OCI-LY3 (cell line): Measurements from ENCODE around the gene ZDHHC14.

Experiments used
- H2AFZ ChIP-seq: fragments of 200-600, 300-600 bp; shearing (Covaris generic); 2 replicates; pipeline ENCODE4 v1.6.0; 2014; ENCODE audit warnings: antibody characterized with exemption, low read depth, low read length
- H3K27ac ChIP-seq: fragments of 200-600, 300-600 bp; sonication (generic); 2 replicates; pipeline ENCODE4 v1.5.1; 2014; ENCODE audit warnings: mild to moderate bottlenecking, low read length, moderate library complexity, mixed read lengths
- H3K27me3 ChIP-seq: fragments of 200-600, 300-600 bp; sonication (generic); 2 replicates; pipeline ENCODE4 v1.6.1; 2014; ENCODE audit warnings: low read depth, low read length, mixed read lengths
- H3K36me3 ChIP-seq: fragments of 200-600, 300-600 bp; sonication (generic); replicated peaks from 2 replicates; pipeline ENCODE3; 2014; ENCODE audit warnings: low read depth, low read length, mixed read lengths
- H3K4me1 ChIP-seq: fragments of 300-600, 200-600 bp; sonication (generic); 2 replicates; pipeline ENCODE4 v1.6.1; 2014; ENCODE audit warnings: low read length, mixed read lengths
- H3K4me2 ChIP-seq: fragments of 200-600, 300-600 bp; sonication (generic); 2 replicates; pipeline ENCODE4 v1.6.1; 2014; ENCODE audit warnings: low read length, mixed read lengths
- H3K4me3 ChIP-seq: fragments of 300-600, 200-600 bp; sonication (generic); 2 replicates; pipeline ENCODE4 v1.5.1; 2014; ENCODE audit warnings: antibody characterized with exemption, mild to moderate bottlenecking, low read length, moderate library complexity
- H3K79me2 ChIP-seq: fragments of 300-600, 200-600 bp; shearing (Covaris generic); 2 replicates; pipeline ENCODE4 v1.6.1; 2014; ENCODE audit warnings: mild to moderate bottlenecking, low read length, mixed read lengths
- H3K9ac ChIP-seq: fragments of 300-600, 200-600 bp; shearing (Covaris generic); 2 replicates; pipeline ENCODE4 v1.6.0; 2014; ENCODE audit warnings: mild to moderate bottlenecking, low read length, moderate library complexity
- H3K9me3 ChIP-seq: fragments of 200-600, 300-600 bp; shearing (Covaris generic); 2 replicates; pipeline ENCODE4 v1.6.1; 2014; ENCODE audit warnings: low read length, mixed read lengths; ENCODE audit not compliant: insufficient read depth
- H4K20me1 ChIP-seq: fragments of 200-600, 300-600 bp; sonication (generic); 2 replicates; pipeline ENCODE4 v1.6.1; 2016; ENCODE audit warnings: low read length, mixed read lengths; ENCODE audit not compliant: insufficient read depth
- EZH2phosphoT487 ChIP-seq: fragments of 200-600 bp; shearing (Covaris generic); IDR thresholded peaks from 2 replicates; pipeline ENCODE4 v1.6.1; 2018; ENCODE audit warnings: antibody characterized with exemption, mixed run types, low read depth
- TF ChIP-seq, protein P1 (sequence below): fragments of 200-600, 300-600 bp; sonication (generic); IDR thresholded peaks from 2 replicates; pipeline ENCODE4 v1.5.1; 2014; ENCODE audit warnings: antibody characterized with exemption, low read length, low read depth

Gene ZDHHC14

DNA sequence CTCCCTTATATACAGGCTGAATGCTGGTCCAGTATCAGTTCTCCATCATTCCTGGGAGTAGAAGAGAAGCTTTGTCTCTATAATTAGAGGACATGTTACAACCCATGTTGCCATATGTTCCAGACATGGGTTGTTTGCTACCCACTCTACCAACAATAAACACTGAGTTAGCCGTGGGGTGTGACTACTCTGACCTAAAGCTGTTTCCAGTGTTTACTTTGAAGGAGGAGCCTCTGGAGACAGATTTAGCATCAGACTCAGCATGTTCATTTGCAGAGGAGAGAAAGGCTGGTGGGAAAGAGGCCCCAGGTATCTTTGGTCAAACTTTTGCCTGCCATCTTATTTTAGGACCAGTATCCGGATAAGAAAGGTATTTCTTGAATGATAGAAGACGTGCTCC is 284.2 kb downstream of the ZDHHC14 start:
- no peak overlapping the region for H3K4me2 ChIP-seq
- no peaks in the 10 kb centered on the region for H3K36me3 ChIP-seq
- peaks cover 9% of the 10 kb centered on the region for H3K4me1 ChIP-seq
- H3K27ac ChIP-seq, result no peak overlapping the region
- no peaks in the 10 kb centered on the region for H4K20me1 ChIP-seq
- H3K9ac ChIP-seq, result no peak overlapping the region
- H3K27me3 ChIP-seq, result no peaks in the 10 kb centered on the region
- no peak for TF ChIP-seq EZH2phosphoT487
- TF ChIP-seq, protein P1, sequence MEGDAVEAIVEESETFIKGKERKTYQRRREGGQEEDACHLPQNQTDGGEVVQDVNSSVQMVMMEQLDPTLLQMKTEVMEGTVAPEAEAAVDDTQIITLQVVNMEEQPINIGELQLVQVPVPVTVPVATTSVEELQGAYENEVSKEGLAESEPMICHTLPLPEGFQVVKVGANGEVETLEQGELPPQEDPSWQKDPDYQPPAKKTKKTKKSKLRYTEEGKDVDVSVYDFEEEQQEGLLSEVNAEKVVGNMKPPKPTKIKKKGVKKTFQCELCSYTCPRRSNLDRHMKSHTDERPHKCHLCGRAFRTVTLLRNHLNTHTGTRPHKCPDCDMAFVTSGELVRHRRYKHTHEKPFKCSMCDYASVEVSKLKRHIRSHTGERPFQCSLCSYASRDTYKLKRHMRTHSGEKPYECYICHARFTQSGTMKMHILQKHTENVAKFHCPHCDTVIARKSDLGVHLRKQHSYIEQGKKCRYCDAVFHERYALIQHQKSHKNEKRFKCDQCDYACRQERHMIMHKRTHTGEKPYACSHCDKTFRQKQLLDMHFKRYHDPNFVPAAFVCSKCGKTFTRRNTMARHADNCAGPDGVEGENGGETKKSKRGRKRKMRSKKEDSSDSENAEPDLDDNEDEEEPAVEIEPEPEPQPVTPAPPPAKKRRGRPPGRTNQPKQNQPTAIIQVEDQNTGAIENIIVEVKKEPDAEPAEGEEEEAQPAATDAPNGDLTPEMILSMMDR, result no peak
- H2AFZ ChIP-seq, result no peak overlapping the region
- H3K79me2 ChIP-seq, result no peaks in the 10 kb centered on the region
- no peak overlapping the region for H3K4me3 ChIP-seq
- no peaks in the 10 kb centered on the region for H3K9me3 ChIP-seq

- Histone ChIP-seq H3K27ac (no peak overlapping the region), H3K4me3 (no peak overlapping the region), H3K27me3 (no peaks in the 10 kb centered on the region), H3K4me2 (no peak overlapping the region), H3K9me3 (no peaks in the 10 kb centered on the region), H3K36me3 (no peaks in the 10 kb centered on the region), H2AFZ (no peak overlapping the region), H3K4me1 (peaks cover 9% of the 10 kb centered on the region), H3K9ac (no peak overlapping the region), H4K20me1 (no peaks in the 10 kb centered on the region), H3K79me2 (no peaks in the 10 kb centered on the region)
- TF ChIP-seq, protein P1, result no peak
- no peak for TF ChIP-seq EZH2phosphoT487
These were observed 285.7 kb downstream of the ZDHHC14 start for GRCh38 chr6:157666729-157667128.

GRCh38 chr6:157667211-157668008 is 286.4 kb downstream of the ZDHHC14 start:
- Histone ChIP-seq H3K27me3 (no peaks in the 10 kb centered on the region), H4K20me1 (no peaks in the 10 kb centered on the region), H3K4me2 (peak overlapping the region; percentile 32; the same call in 1 of the 2 replicates), H3K36me3 (no peaks in the 10 kb centered on the region), H3K9me3 (no peaks in the 10 kb centered on the region), H2AFZ (no peak overlapping the region), H3K9ac (no peak overlapping the region), H3K4me3 (no peak overlapping the region), H3K4me1 (peaks cover 9% of the 10 kb centered on the region), H3K79me2 (no peaks in the 10 kb centered on the region), H3K27ac (no peak overlapping the region)
- TF ChIP-seq, protein P1, result peak; percentile 76
- TF ChIP-seq EZH2phosphoT487, result no peak

DNA sequence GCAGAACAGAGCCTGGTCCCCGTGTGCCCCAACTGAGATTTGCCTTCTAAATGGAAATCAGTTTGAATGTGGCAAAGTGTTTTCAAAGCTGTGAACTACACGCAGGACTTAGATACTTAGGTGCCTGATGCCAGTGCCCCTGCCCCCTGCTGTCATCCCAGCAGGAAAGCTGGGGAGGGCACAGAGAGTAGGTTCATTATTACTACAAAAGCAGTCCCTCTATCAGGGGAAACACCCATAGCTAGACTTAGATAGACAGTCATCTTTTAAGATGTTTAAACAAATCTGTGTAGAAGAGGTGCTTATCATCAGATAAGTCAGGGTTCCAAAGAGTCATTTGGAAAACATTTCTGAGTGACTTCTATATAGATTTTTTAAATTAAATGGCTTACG is 287.0 kb downstream of the ZDHHC14 start:
- H3K4me2 ChIP-seq, result no peak overlapping the region

More for the DNA sequence above, 287.0 kb downstream of the ZDHHC14 start:
- no peaks in the 10 kb centered on the region for H4K20me1 ChIP-seq
- H3K27me3 ChIP-seq, result no peaks in the 10 kb centered on the region
- no peak for TF ChIP-seq EZH2phosphoT487
- TF ChIP-seq, protein P1, result no peak
- H3K36me3 ChIP-seq, result no peaks in the 10 kb centered on the region
- no peaks in the 10 kb centered on the region for H3K9me3 ChIP-seq
- H3K27ac ChIP-seq, result no peak overlapping the region
- H3K4me3 ChIP-seq, result no peak overlapping the region
- H2AFZ ChIP-seq, result no peak overlapping the region
- no peak overlapping the region for H3K9ac ChIP-seq
- no peaks in the 10 kb centered on the region for H3K79me2 ChIP-seq
- peaks cover 9% of the 10 kb centered on the region for H3K4me1 ChIP-seq
